ENCODE measurements around the gene LRRC49.

LRRC49 gene

GRCh38 chr15:70892002-70892911, at the start of gene LRRC49, which contains the start of gene THAP10:
Gene LRRC49 (plus strand): TSS chr15:70892826. CDS start chr15:70892895, 69 bp downstream.
Gene THAP10 (minus strand): TSS chr15:70892433. CDS start chr15:70892272, 161 bp downstream.
- Histone ChIP-seq H3K79me2 (ENCODE audit: control insufficient read depth, insufficient read depth, low read length, unreplicated experiment) (peaks cover 28% of the 10 kb centered on the region), H3K36me3 (ENCODE audit: insufficient read depth, low read length) (no peaks in the 10 kb centered on the region; the same call in 1 of the 2 replicates), H3K4me1 (ENCODE audit: control insufficient read depth, insufficient read depth, low read length, unreplicated experiment) (peaks cover 23% of the 10 kb centered on the region), H3K4me3 (ENCODE audit: low read depth, low read length) (peak within 1 kb of the TSS; percentile 90), H3K27me3 (ENCODE audit: insufficient read depth, low read length) (no peaks in the 10 kb centered on the region), H3K27ac (ENCODE audit: low read depth, low read length) (peak within 1 kb of the TSS; percentile 93), H2AFZ (ENCODE audit: low read length, unreplicated experiment) (peak within 1 kb of the TSS; percentile 93)

GRCh38 chr15:70845602-70846360, 46.8 kb upstream of the LRRC49 start:
- peaks cover 15% of the 10 kb centered on the region for H3K36me3 ChIP-seq (ENCODE audit: insufficient read depth, low read length)
- H3K27ac ChIP-seq (ENCODE audit: low read depth, low read length), result no peak overlapping the region
- no peak overlapping the region for H2AFZ ChIP-seq (ENCODE audit: low read length, unreplicated experiment)
- no peaks in the 10 kb centered on the region for H3K27me3 ChIP-seq (ENCODE audit: insufficient read depth, low read length)
- peaks cover 24% of the 10 kb centered on the region for H3K79me2 ChIP-seq (ENCODE audit: control insufficient read depth, insufficient read depth, low read length, unreplicated experiment)
- no peaks in the 10 kb centered on the region for H3K4me1 ChIP-seq (ENCODE audit: control insufficient read depth, insufficient read depth, low read length, unreplicated experiment)
- H3K4me3 ChIP-seq (ENCODE audit: low read depth, low read length), result no peak overlapping the region

- H3K4me1 ChIP-seq (ENCODE audit: control insufficient read depth, insufficient read depth, low read length, unreplicated experiment), result peaks cover 29% of the 10 kb centered on the region
- no peaks in the 10 kb centered on the region for H3K27me3 ChIP-seq (ENCODE audit: insufficient read depth, low read length)
- peak overlapping the region; percentile 87 for H3K4me3 ChIP-seq (ENCODE audit: low read depth, low read length)
- peak overlapping the region; percentile 83 for H3K27ac ChIP-seq (ENCODE audit: low read depth, low read length)
- H3K36me3 ChIP-seq (ENCODE audit: insufficient read depth, low read length), result peaks cover 26% of the 10 kb centered on the region
- H3K79me2 ChIP-seq (ENCODE audit: control insufficient read depth, insufficient read depth, low read length, unreplicated experiment), result peaks cover 44% of the 10 kb centered on the region
- no peak overlapping the region for H2AFZ ChIP-seq (ENCODE audit: low read length, unreplicated experiment)
These were observed 40.7 kb upstream of the LRRC49 start for GRCh38 chr15:70851889-70852288.

GRCh38 chr15:70852501-70853317, 39.9 kb upstream of the LRRC49 start:
- peaks cover 41% of the 10 kb centered on the region for H3K79me2 ChIP-seq (ENCODE audit: control insufficient read depth, insufficient read depth, low read length, unreplicated experiment)
- no peaks in the 10 kb centered on the region for H3K27me3 ChIP-seq (ENCODE audit: insufficient read depth, low read length)
- H3K4me1 ChIP-seq (ENCODE audit: control insufficient read depth, insufficient read depth, low read length, unreplicated experiment), result peaks cover 37% of the 10 kb centered on the region
- H3K4me3 ChIP-seq (ENCODE audit: low read depth, low read length), result peak overlapping the region; percentile 87
- no peak overlapping the region for H2AFZ ChIP-seq (ENCODE audit: low read length, unreplicated experiment)
- peaks cover 26% of the 10 kb centered on the region for H3K36me3 ChIP-seq (ENCODE audit: insufficient read depth, low read length)
- H3K27ac ChIP-seq (ENCODE audit: low read depth, low read length), result peak overlapping the region; percentile 83

- peak overlapping the region; percentile 88 for H2AFZ ChIP-seq (ENCODE audit: low read length, unreplicated experiment)
- peaks cover 41% of the 10 kb centered on the region for H3K4me1 ChIP-seq (ENCODE audit: control insufficient read depth, insufficient read depth, low read length, unreplicated experiment)
- H3K27me3 ChIP-seq (ENCODE audit: insufficient read depth, low read length), result no peaks in the 10 kb centered on the region
- H3K27ac ChIP-seq (ENCODE audit: low read depth, low read length), result peak overlapping the region; percentile 83
- peaks cover 41% of the 10 kb centered on the region for H3K79me2 ChIP-seq (ENCODE audit: control insufficient read depth, insufficient read depth, low read length, unreplicated experiment)
- peaks cover 22% of the 10 kb centered on the region for H3K36me3 ChIP-seq (ENCODE audit: insufficient read depth, low read length)
- peak overlapping the region; percentile 87 for H3K4me3 ChIP-seq (ENCODE audit: low read depth, low read length)
These were observed 39.2 kb upstream of the LRRC49 start for GRCh38 chr15:70853318-70853972.

- Histone ChIP-seq H3K27ac (ENCODE audit: low read depth, low read length) (peak within 1 kb of the TSS; percentile 83), H3K4me1 (ENCODE audit: control insufficient read depth, insufficient read depth, low read length, unreplicated experiment) (peaks cover 41% of the 10 kb centered on the region), H3K4me3 (ENCODE audit: low read depth, low read length) (peak within 1 kb of the TSS; percentile 87), H2AFZ (ENCODE audit: low read length, unreplicated experiment) (peak within 1 kb of the TSS; percentile 90), H3K27me3 (ENCODE audit: insufficient read depth, low read length) (no peaks in the 10 kb centered on the region), H3K79me2 (ENCODE audit: control insufficient read depth, insufficient read depth, low read length, unreplicated experiment) (peaks cover 41% of the 10 kb centered on the region), H3K36me3 (ENCODE audit: insufficient read depth, low read length) (peaks cover 22% of the 10 kb centered on the region)
These were observed 38.5 kb upstream of the LRRC49 start, which contains the start of gene LARP6 for GRCh38 chr15:70853973-70854665. Gene LARP6 (minus strand): TSS chr15:70854157. CDS start chr15:70854088, 69 bp downstream.

- Histone ChIP-seq H3K27ac (ENCODE audit: low read depth, low read length) (peak overlapping the region; percentile 83), H3K36me3 (ENCODE audit: insufficient read depth, low read length) (peaks cover 22% of the 10 kb centered on the region), H3K27me3 (ENCODE audit: insufficient read depth, low read length) (no peaks in the 10 kb centered on the region), H2AFZ (ENCODE audit: low read length, unreplicated experiment) (peak overlapping the region; percentile 90), H3K4me3 (ENCODE audit: low read depth, low read length) (peak overlapping the region; percentile 87), H3K79me2 (ENCODE audit: control insufficient read depth, insufficient read depth, low read length, unreplicated experiment) (peaks cover 38% of the 10 kb centered on the region), H3K4me1 (ENCODE audit: control insufficient read depth, insufficient read depth, low read length, unreplicated experiment) (peaks cover 41% of the 10 kb centered on the region)
These were observed 38.0 kb upstream of the LRRC49 start for GRCh38 chr15:70854666-70854976.

GRCh38 chr15:70855764-70856163, 36.9 kb upstream of the LRRC49 start:
- Histone ChIP-seq H3K79me2 (ENCODE audit: control insufficient read depth, insufficient read depth, low read length, unreplicated experiment) (peaks cover 26% of the 10 kb centered on the region), H3K36me3 (ENCODE audit: insufficient read depth, low read length) (peaks cover 11% of the 10 kb centered on the region), H3K27ac (ENCODE audit: low read depth, low read length) (peak overlapping the region; percentile 79), H3K4me1 (ENCODE audit: control insufficient read depth, insufficient read depth, low read length, unreplicated experiment) (peaks cover 41% of the 10 kb centered on the region), H2AFZ (ENCODE audit: low read length, unreplicated experiment) (peak overlapping the region; percentile 42), H3K27me3 (ENCODE audit: insufficient read depth, low read length) (no peaks in the 10 kb centered on the region), H3K4me3 (ENCODE audit: low read depth, low read length) (peak overlapping the region; percentile 62)

GRCh38 chr15:70856177-70856883, 36.3 kb upstream of the LRRC49 start:
- Histone ChIP-seq H3K4me3 (ENCODE audit: low read depth, low read length) (peak overlapping the region; percentile 62), H3K27ac (ENCODE audit: low read depth, low read length) (peak overlapping the region; percentile 79), H2AFZ (ENCODE audit: low read length, unreplicated experiment) (peak overlapping the region; percentile 42)

More at GRCh38 chr15:70856177-70856883, 36.3 kb upstream of the LRRC49 start:
- Histone ChIP-seq H3K79me2 (ENCODE audit: control insufficient read depth, insufficient read depth, low read length, unreplicated experiment) (peaks cover 21% of the 10 kb centered on the region), H3K36me3 (ENCODE audit: insufficient read depth, low read length) (peaks cover 5% of the 10 kb centered on the region), H3K27me3 (ENCODE audit: insufficient read depth, low read length) (no peaks in the 10 kb centered on the region), H3K4me1 (ENCODE audit: control insufficient read depth, insufficient read depth, low read length, unreplicated experiment) (peaks cover 41% of the 10 kb centered on the region)

All from ACC112 (cell line).